Parathyroid adenoma (tissue), 2 donors: ENCODE results near the gene GNAI1.

ENCODE experiments used
- H2AFZ ChIP-seq: fragments of 300-600 bp; sonication (generic); one replicate; pipeline ENCODE4 v1.7.0; 2017; ENCODE audit warnings: antibody characterized with exemption, mild to moderate bottlenecking
- H3K27ac ChIP-seq: fragments of 300-600 bp; sonication (generic); one replicate; pipeline ENCODE4 v1.7.0; 2017
- H3K27me3 ChIP-seq: fragments of 300-600 bp; sonication (generic); one replicate; pipeline ENCODE4 v1.7.0; 2017; ENCODE audit warnings: low read length; ENCODE audit not compliant: control insufficient read depth, insufficient read depth
- H3K36me3 ChIP-seq: fragments of 300-600 bp; sonication (generic); one replicate; pipeline ENCODE4 v1.7.0; 2017; ENCODE audit warnings: low read length; ENCODE audit not compliant: control insufficient read depth, insufficient read depth
- H3K4me1 ChIP-seq: fragments of 300-600 bp; sonication (generic); one replicate; pipeline ENCODE4 v1.7.0; 2017; ENCODE audit warnings: control low read depth
- H3K4me2 ChIP-seq: fragments of 300-600 bp; sonication (generic); one replicate; pipeline ENCODE4 v1.7.0; 2017; ENCODE audit warnings: low read length
- H3K4me3 ChIP-seq: fragments of 300-600 bp; sonication (generic); one replicate; pipeline ENCODE4 v1.7.0; 2017; ENCODE audit warnings: low read depth, low read length
- H3K79me2 ChIP-seq: fragments of 300-600 bp; sonication (generic); one replicate; pipeline ENCODE4 v1.7.0; 2017; ENCODE audit warnings: control low read depth
- H3K9ac ChIP-seq: fragments of 300-600 bp; sonication (generic); one replicate; pipeline ENCODE4 v1.7.0; 2017; ENCODE audit warnings: mild to moderate bottlenecking
- H3K9me3 ChIP-seq: fragments of 300-600 bp; sonication (generic); one replicate; pipeline ENCODE4 v1.7.0; 2017; ENCODE audit warnings: low read length; ENCODE audit not compliant: control insufficient read depth
- CTCF ChIP-seq: fragments of 300-600 bp; sonication (generic); IDR thresholded peaks from one replicate; pipeline ENCODE4 v1.7.0; 2017; ENCODE audit warnings: antibody characterized with exemption, mild to moderate bottlenecking
- donor health status: primary hyperparathyroidism.

Gene GNAI1

GRCh38 chr7:80232979-80233724 is 98.5 kb downstream of the GNAI1 start:
- Histone ChIP-seq H3K79me2 (no peaks in the 10 kb centered on the region), H3K9ac (no peak overlapping the region), H3K27ac (no peak overlapping the region), H2AFZ (no peak overlapping the region), H3K9me3 (no peaks in the 10 kb centered on the region), H3K27me3 (no peaks in the 10 kb centered on the region), H3K4me2 (no peak overlapping the region), H3K4me3 (no peak overlapping the region), H3K36me3 (no peaks in the 10 kb centered on the region), H3K4me1 (no peaks in the 10 kb centered on the region)
- TF ChIP-seq CTCF, result no peak

GRCh38 chr7:80235334-80235733 is 100.7 kb downstream of the GNAI1 start:
- no peak overlapping the region for H3K4me3 ChIP-seq

GRCh38 chr7:80236681-80237080 is 102.0 kb downstream of the GNAI1 start:
- Histone ChIP-seq H3K36me3 (no peaks in the 10 kb centered on the region), H3K4me2 (no peak overlapping the region), H2AFZ (no peak overlapping the region), H3K4me3 (no peak overlapping the region), H3K9me3 (no peaks in the 10 kb centered on the region), H3K79me2 (no peaks in the 10 kb centered on the region), H3K27ac (no peak overlapping the region), H3K9ac (no peak overlapping the region), H3K27me3 (no peaks in the 10 kb centered on the region), H3K4me1 (no peaks in the 10 kb centered on the region)
- no peak for TF ChIP-seq CTCF

More at GRCh38 chr7:80235334-80235733, 100.7 kb downstream of the GNAI1 start:
- no peaks in the 10 kb centered on the region for H3K36me3 ChIP-seq
- no peaks in the 10 kb centered on the region for H3K79me2 ChIP-seq
- no peak for TF ChIP-seq CTCF
- no peak overlapping the region for H3K27ac ChIP-seq
- H3K4me1 ChIP-seq, result no peaks in the 10 kb centered on the region
- no peak overlapping the region for H2AFZ ChIP-seq
- no peaks in the 10 kb centered on the region for H3K27me3 ChIP-seq
- H3K4me2 ChIP-seq, result no peak overlapping the region
- no peak overlapping the region for H3K9ac ChIP-seq
- no peaks in the 10 kb centered on the region for H3K9me3 ChIP-seq

GRCh38 chr7:80240265-80241025 is 105.8 kb downstream of the GNAI1 start:
- Histone ChIP-seq H3K4me3 (no peak overlapping the region), H3K79me2 (no peaks in the 10 kb centered on the region), H3K27ac (no peak overlapping the region), H2AFZ (no peak overlapping the region), H3K36me3 (no peaks in the 10 kb centered on the region), H3K9ac (no peak overlapping the region), H3K4me2 (no peak overlapping the region), H3K27me3 (no peaks in the 10 kb centered on the region), H3K4me1 (no peaks in the 10 kb centered on the region), H3K9me3 (no peaks in the 10 kb centered on the region)
- no peak for TF ChIP-seq CTCF
